UCSD-AML1 (cell line): Measurements from ENCODE around the gene RAD51B.

ENCODE experiments used
- DNase-seq: peaks from one replicate; lab custom pipeline; 2025; ENCODE audit not compliant: unreplicated experiment; lab: John Stamatoyannopoulos, UW

The RAD51B gene

GRCh38 chr14:68316078-68316868 lies 496.7 kb downstream of the RAD51B start:
- DNase-seq, result no peak

- no peak for DNase-seq
Observed at GRCh38 chr14:68317239-68317638, 497.7 kb downstream of the RAD51B start.

- no peak for DNase-seq
Observed at GRCh38 chr14:68318828-68319227, 499.2 kb downstream of the RAD51B start.

GRCh38 chr14:68320495-68320894 lies 500.9 kb downstream of the RAD51B start:
- DNase-seq, result no peak

GRCh38 chr14:68322940-68323620 lies 503.5 kb downstream of the RAD51B start:
- DNase-seq, result no peak

GRCh38 chr14:68325267-68325807 lies 505.8 kb downstream of the RAD51B start:
- no peak for DNase-seq

GRCh38 chr14:68327231-68327630 lies 507.7 kb downstream of the RAD51B start:
- DNase-seq, result no peak

GRCh38 chr14:68328509-68328908 lies 508.9 kb downstream of the RAD51B start:
- no peak for DNase-seq

- peak; percentile 12 for DNase-seq
Observed at GRCh38 chr14:68331426-68331825, 511.8 kb downstream of the RAD51B start.

GRCh38 chr14:68331991-68332390 lies 512.4 kb downstream of the RAD51B start:
- DNase-seq, result no peak

- DNase-seq, result no peak
Observed at GRCh38 chr14:68333262-68333661, 513.7 kb downstream of the RAD51B start.

GRCh38 chr14:68335312-68335711 lies 515.7 kb downstream of the RAD51B start:
- DNase-seq, result no peak

GRCh38 chr14:68336165-68336564 lies 516.6 kb downstream of the RAD51B start:
- no peak for DNase-seq

- no peak for DNase-seq
Observed at GRCh38 chr14:68337279-68337678, 517.7 kb downstream of the RAD51B start.

- DNase-seq, result no peak
Observed at GRCh38 chr14:68340262-68340661, 520.7 kb downstream of the RAD51B start.

GRCh38 chr14:68341411-68342212 lies 522.0 kb downstream of the RAD51B start:
- DNase-seq, result no peak

GRCh38 chr14:68342216-68342763 lies 522.7 kb downstream of the RAD51B start:
- DNase-seq, result no peak

- no peak for DNase-seq
Observed at GRCh38 chr14:68343534-68344118, 524.0 kb downstream of the RAD51B start.

GRCh38 chr14:68345738-68346137 lies 526.2 kb downstream of the RAD51B start:
- no peak for DNase-seq

GRCh38 chr14:68346556-68347343 lies 527.2 kb downstream of the RAD51B start:
- no peak for DNase-seq
